ENCODE measurements around the gene CNOT6L.

DNA sequence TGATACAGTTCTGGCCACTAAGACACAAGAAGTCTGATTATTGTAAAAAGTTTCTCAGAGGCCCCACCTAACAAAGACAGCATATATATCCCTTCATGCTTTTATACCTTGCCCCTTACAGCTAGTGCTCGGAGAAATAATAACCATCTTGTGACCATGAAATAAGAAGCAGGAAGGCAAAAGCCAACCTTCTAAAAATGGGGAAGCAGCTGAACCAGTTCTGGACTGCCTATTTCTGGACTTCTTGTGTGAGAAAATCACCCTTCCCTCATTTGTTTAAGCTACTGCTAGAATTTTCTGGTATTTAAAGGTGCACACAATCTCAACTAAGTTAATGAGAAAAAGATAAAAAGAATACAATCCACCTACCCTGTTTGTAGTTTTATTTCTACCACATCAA is 87.5 kb downstream of the CNOT6L start:
- TF ChIP-seq POLR2A (IDR thresholded peaks at IDR 0.05) (no peak), POLR2AphosphoS5 (IDR thresholded peaks at IDR 0.05) (no peak)
- TF ChIP-seq, protein P1, sequence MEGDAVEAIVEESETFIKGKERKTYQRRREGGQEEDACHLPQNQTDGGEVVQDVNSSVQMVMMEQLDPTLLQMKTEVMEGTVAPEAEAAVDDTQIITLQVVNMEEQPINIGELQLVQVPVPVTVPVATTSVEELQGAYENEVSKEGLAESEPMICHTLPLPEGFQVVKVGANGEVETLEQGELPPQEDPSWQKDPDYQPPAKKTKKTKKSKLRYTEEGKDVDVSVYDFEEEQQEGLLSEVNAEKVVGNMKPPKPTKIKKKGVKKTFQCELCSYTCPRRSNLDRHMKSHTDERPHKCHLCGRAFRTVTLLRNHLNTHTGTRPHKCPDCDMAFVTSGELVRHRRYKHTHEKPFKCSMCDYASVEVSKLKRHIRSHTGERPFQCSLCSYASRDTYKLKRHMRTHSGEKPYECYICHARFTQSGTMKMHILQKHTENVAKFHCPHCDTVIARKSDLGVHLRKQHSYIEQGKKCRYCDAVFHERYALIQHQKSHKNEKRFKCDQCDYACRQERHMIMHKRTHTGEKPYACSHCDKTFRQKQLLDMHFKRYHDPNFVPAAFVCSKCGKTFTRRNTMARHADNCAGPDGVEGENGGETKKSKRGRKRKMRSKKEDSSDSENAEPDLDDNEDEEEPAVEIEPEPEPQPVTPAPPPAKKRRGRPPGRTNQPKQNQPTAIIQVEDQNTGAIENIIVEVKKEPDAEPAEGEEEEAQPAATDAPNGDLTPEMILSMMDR (IDR thresholded peaks at IDR 0.05 in 8 of 11, conservative IDR thresholded peaks at IDR 0.05 in 3 of 11): no peak

Data from spleen (tissue), 7 donors.